ENCODE data around the gene NTSR1. TPM values are rescaled to one million over a fixed set of nuclear protein-coding genes. Genes with fewer than 3 reads are reported as not detected.

NTSR1 gene
- total RNA-seq, 2 donors from 2014 or later, result 0.74 TPM; not detected in 1

DNA sequence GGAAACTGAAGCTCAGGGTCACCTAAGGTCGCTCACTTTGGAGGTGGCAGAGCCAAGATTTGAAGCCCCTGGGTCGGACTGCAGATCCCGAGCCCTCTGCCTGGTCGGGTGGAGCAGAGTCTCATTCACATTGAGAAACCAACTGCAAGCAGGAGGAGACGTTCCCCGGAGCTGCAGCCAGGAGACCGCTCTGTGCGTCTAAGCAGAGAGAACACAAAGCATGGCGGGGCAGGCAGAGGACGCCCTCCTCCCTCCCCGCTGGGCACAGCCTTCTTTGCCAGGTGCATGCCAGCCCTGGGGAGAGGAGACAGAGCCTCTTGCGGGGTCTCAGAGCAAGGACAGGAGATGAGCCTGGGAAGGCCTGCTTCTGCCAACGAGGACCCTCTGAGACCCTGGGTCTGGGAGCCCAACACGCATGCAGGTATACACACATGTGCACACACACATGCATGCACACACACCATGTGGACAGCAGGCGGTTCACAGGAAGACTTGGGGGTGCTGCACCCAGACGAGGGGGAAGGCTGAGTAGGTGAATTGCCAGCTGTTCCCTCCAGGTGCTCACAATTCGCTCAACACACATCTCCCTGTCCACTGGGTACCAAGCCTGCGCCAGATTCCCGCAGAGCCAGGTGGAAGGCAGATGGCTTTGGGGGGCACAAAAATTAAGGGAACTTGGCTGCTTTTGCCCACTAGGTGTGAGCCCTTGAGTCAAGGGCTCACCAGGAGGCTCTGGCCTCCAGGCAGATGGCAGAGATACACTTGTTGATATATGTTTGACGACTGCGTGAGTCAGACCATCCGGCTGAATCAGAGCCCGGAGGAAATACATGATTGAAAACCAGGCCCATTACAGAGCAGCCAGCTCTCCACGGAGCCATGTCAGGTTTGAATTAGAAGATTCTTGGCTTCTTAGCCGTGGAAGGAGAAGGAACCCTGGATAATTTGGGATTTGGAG, 5.5 kb upstream of the NTSR1 start:
- no peak for DNase-seq (ENCODE audit: low spot score)
- WGBS, result 78% methylated on average over 25 of the region's 25 CpGs

DNA sequence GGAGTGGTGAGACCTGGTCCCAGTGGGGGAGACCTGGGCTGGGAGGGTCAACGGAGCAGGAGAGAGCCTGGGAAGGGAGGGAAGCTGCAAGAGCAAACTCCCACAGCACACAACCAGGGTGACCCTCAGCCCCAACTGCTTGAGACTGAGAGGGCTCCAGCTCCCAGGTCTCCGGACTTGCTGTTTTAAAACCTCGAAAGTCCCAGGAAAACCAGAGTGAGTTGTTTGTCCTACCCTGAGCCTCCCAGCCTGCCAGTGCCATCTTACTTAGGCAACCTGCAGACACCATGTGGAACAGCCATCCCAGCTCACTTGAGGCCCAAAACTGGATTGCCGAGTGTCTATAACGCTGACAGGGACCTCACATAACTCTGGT, 4.8 kb upstream of the NTSR1 start:
- Histone ChIP-seq H3K9me3 (no peaks in the 10 kb centered on the region), H3K27ac (no peak overlapping the region), H3K36me3 (no peaks in the 10 kb centered on the region), H3K4me3 (no peak overlapping the region), H3K27me3 (replicated peaks; ENCODE audit: insufficient read depth) (peaks cover 19% of the 10 kb centered on the region), H3K4me1 (replicated peaks) (no peaks in the 10 kb centered on the region)
- no peak for DNase-seq (ENCODE audit: low spot score)
- no peak for TF ChIP-seq CTCF (IDR thresholded peaks at IDR 0.05)
- 75% methylated on average over 5 of the region's 5 CpGs for WGBS
- intact Hi-C loops (cut with DNase I), result no loop called here

More for the DNA sequence above, 5.5 kb upstream of the NTSR1 start:
- Histone ChIP-seq H3K27me3 (replicated peaks; ENCODE audit: insufficient read depth) (peaks cover 13% of the 10 kb centered on the region), H3K9me3 (no peaks in the 10 kb centered on the region), H3K4me3 (no peak overlapping the region), H3K36me3 (no peaks in the 10 kb centered on the region), H3K27ac (no peak overlapping the region), H3K4me1 (replicated peaks) (no peaks in the 10 kb centered on the region)
- intact Hi-C loops (cut with DNase I), result no loop called here
- TF ChIP-seq CTCF (IDR thresholded peaks at IDR 0.05) (peak in 1 of 4 experiments; percentile 43), POLR2A (IDR thresholded peaks at IDR 0.05) (no peak)

DNA sequence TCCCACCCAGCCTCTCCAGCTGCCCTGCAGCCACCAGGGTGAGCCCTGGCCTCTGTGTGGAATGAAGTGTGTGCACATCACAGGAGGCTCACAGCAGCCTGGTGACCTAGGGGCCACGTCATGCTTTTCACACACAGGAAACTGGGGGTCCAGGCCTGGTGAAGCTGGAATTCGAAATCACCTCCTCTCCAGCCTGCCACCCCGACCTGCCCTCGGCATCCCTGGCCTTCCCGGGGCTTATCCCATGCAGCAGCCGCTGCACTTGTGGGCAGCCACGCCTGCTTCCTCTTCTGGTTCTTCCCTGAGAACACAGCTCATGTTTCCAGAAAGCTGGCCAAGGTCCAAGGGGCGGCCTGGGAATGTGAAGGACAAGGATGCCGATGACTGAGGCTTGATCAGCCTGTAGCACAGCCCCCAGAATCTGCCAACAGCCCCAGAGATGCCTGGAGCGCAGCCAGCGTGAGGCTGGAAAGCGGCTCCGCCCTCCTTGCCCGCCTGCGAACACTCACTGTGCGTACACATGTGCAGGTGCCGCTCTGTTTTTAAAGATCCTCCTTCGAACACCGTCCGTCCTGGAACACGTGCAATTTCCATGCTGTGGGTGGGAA, 4.2 kb upstream of the NTSR1 start:
- Histone ChIP-seq H3K9me3 (no peaks in the 10 kb centered on the region), H3K4me1 (replicated peaks) (no peaks in the 10 kb centered on the region), H3K27me3 (replicated peaks; ENCODE audit: insufficient read depth) (peaks cover 25% of the 10 kb centered on the region), H3K27ac (no peak overlapping the region), H3K36me3 (no peaks in the 10 kb centered on the region), H3K4me3 (no peak overlapping the region)
- peak; percentile 81 for DNase-seq (ENCODE audit: low spot score)
- TF ChIP-seq POLR2AphosphoS5 (IDR thresholded peaks at IDR 0.05) (peak; percentile 47), CTCF (IDR thresholded peaks at IDR 0.05) (no peak), POLR2A (IDR thresholded peaks at IDR 0.05) (no peak)
- whole genome bisulfite sequencing, result 31% methylated on average over 20 of the region's 21 CpGs
- intact Hi-C loops (cut with DNase I), result no loop called here

- Histone ChIP-seq H3K9me3 (no peaks in the 10 kb centered on the region), H3K36me3 (no peaks in the 10 kb centered on the region), H3K4me1 (replicated peaks) (no peaks in the 10 kb centered on the region), H3K27me3 (replicated peaks; ENCODE audit: insufficient read depth) (peaks cover 31% of the 10 kb centered on the region), H3K4me3 (no peak overlapping the region), H3K27ac (no peak overlapping the region)
- 61% methylated on average over 16 of the region's 16 CpGs for WGBS
- no peak for DNase-seq (ENCODE audit: low spot score)
- intact Hi-C loops (cut with DNase I), result no loop called here
- no peak for TF ChIP-seq POLR2A (IDR thresholded peaks at IDR 0.05)
- no peak for TF ChIP-seq CTCF (IDR thresholded peaks at IDR 0.05)
- TF ChIP-seq POLR2AphosphoS5 (IDR thresholded peaks at IDR 0.05), result no peak
Measured at GRCh38 chr20:62705627-62706026, 3.0 kb upstream of the NTSR1 start.
